H9 (cell line): ENCODE results near the gene MTHFD1. TPM values are rescaled to one million over a fixed set of nuclear protein-coding genes. Genes with fewer than 3 reads are reported as not detected.
A peak's percentile ranks its signal among the peaks of the same experiment; 100 is the strongest.

Experiments
- DNase-seq: peaks from one replicate; pipeline ENCODE4 v3.0.0-alpha.2; 2017
- H2AFZ ChIP-seq: one replicate; pipeline ENCODE4 v1.6.1; 2013; ENCODE audit warnings: mild to moderate bottlenecking, low read length, control low read depth, moderate library complexity
- H2AK5ac ChIP-seq: 2 replicates; pipeline ENCODE4 v1.6.1; 2013; ENCODE audit warnings: low read length, control low read depth, mixed read lengths; ENCODE audit not compliant: insufficient read length
- H2BK120ac ChIP-seq: one replicate; pipeline ENCODE4 v1.6.1; 2013; ENCODE audit warnings: low read depth, mild to moderate bottlenecking, low read length, control low read depth, inconsistent platforms; ENCODE audit not compliant: poor library complexity, severe bottlenecking
- H2BK12ac ChIP-seq: 2 replicates; pipeline ENCODE4 v1.6.1; 2013; ENCODE audit warnings: low read length, control low read depth, mixed read lengths, low read depth; ENCODE audit not compliant: insufficient read length
- H2BK15ac ChIP-seq: 2 replicates; pipeline ENCODE4 v1.6.1; 2013; ENCODE audit warnings: low read depth, low read length, control low read depth
- H2BK20ac ChIP-seq: one replicate; pipeline ENCODE4 v1.6.1; 2013; ENCODE audit warnings: low read depth, mild to moderate bottlenecking, low read length, control low read depth, inconsistent platforms; ENCODE audit not compliant: poor library complexity, severe bottlenecking
- H2BK5ac ChIP-seq: 2 replicates; pipeline ENCODE4 v1.6.1; 2013; ENCODE audit warnings: low read length, control low read depth, mixed read lengths; ENCODE audit not compliant: insufficient read length
- H3K14ac ChIP-seq: 2 replicates; pipeline ENCODE4 v1.6.1; 2013; ENCODE audit warnings: low read length, control low read depth; ENCODE audit not compliant: insufficient read depth
- H3K18ac ChIP-seq: 2 replicates; pipeline ENCODE4 v1.6.1; 2013; ENCODE audit warnings: low read depth, mild to moderate bottlenecking, mixed read lengths, low read length, control low read depth; ENCODE audit not compliant: insufficient read length
- H3K23ac ChIP-seq: 2 replicates; pipeline ENCODE4 v1.6.1; 2013; ENCODE audit warnings: low read length, control low read depth, mixed read lengths, low read depth; ENCODE audit not compliant: insufficient read length
- H3K23me2 ChIP-seq: 2 replicates; pipeline ENCODE4 v1.6.1; 2013; ENCODE audit warnings: low read depth, mild to moderate bottlenecking, mixed read lengths, low read length, control low read depth; ENCODE audit not compliant: insufficient read length, poor library complexity, severe bottlenecking
- H3K27ac ChIP-seq: 2 replicates; pipeline ENCODE4 v1.5.1; 2013; ENCODE audit warnings: low read length, control low read depth, mixed read lengths, low read depth; ENCODE audit not compliant: insufficient read length
- H3K27me3 ChIP-seq: 2 replicates; pipeline ENCODE4 v1.6.1; 2013; ENCODE audit warnings: low read length, control low read depth, inconsistent platforms; ENCODE audit not compliant: insufficient read depth
- H3K4ac ChIP-seq: 2 replicates; pipeline ENCODE4 v1.6.1; 2013; ENCODE audit warnings: low read depth, mild to moderate bottlenecking, control low read depth, inconsistent platforms, low read length, moderate library complexity
- H3K4me1 ChIP-seq: 2 replicates; pipeline ENCODE4 v1.6.1; 2013; ENCODE audit warnings: low read length, control low read depth, inconsistent platforms; ENCODE audit not compliant: insufficient read depth
- H3K4me2 ChIP-seq: 2 replicates; pipeline ENCODE4 v1.6.1; 2013; ENCODE audit warnings: low read length, control low read depth, mixed read lengths; ENCODE audit not compliant: insufficient read length, insufficient read depth
- H3K56ac ChIP-seq: 2 replicates; pipeline ENCODE4 v1.6.1; 2013; ENCODE audit warnings: low read depth, mild to moderate bottlenecking, mixed read lengths, low read length, control low read depth; ENCODE audit not compliant: insufficient read length
- H3K79me1 ChIP-seq: 2 replicates; pipeline ENCODE4 v1.6.1; 2013; ENCODE audit warnings: low read depth, mild to moderate bottlenecking, moderate library complexity, low read length, control low read depth, inconsistent platforms; ENCODE audit not compliant: insufficient read depth, poor library complexity, severe bottlenecking
- H3K79me2 ChIP-seq: 2 replicates; pipeline ENCODE4 v1.6.1; 2013; ENCODE audit warnings: low read length, control low read depth, inconsistent platforms; ENCODE audit not compliant: insufficient read depth
- H3K9ac ChIP-seq: 2 replicates; pipeline ENCODE4 v1.6.1; 2013; ENCODE audit warnings: low read length, control low read depth, mixed read lengths; ENCODE audit not compliant: insufficient read length; ENCODE audit errors: extremely low read depth
- H3K9me3 ChIP-seq: one replicate; pipeline ENCODE4 v1.6.1; 2013; ENCODE audit warnings: low read depth, low read length, inconsistent platforms; ENCODE audit not compliant: control insufficient read depth
- H3T11ph ChIP-seq: one replicate; pipeline ENCODE4 v1.6.1; 2013; ENCODE audit warnings: mild to moderate bottlenecking, low read length, control low read depth, inconsistent platforms
- H4K20me1 ChIP-seq: one replicate; pipeline ENCODE4 v1.6.1; 2013; ENCODE audit not compliant: control insufficient read depth, insufficient read length, insufficient read depth
- H4K5ac ChIP-seq: 2 replicates; pipeline ENCODE4 v1.6.1; 2013; ENCODE audit warnings: low read depth, mild to moderate bottlenecking, mixed read lengths, low read length, control low read depth; ENCODE audit not compliant: insufficient read length
- H4K8ac ChIP-seq: replicated peaks from 2 replicates; pipeline ENCODE4 v1.6.1; 2013; ENCODE audit warnings: low read length, control low read depth, mixed read lengths, low read depth; ENCODE audit not compliant: insufficient read length
- H4K91ac ChIP-seq: 2 replicates; pipeline ENCODE4 v1.6.1; 2013; ENCODE audit warnings: low read depth, mild to moderate bottlenecking, moderate library complexity, mixed read lengths, low read length, control low read depth; ENCODE audit not compliant: insufficient read length
- H3K27ac Mint-ChIP-seq, 3 experiments: 2 replicates in 2 of 3; 3 replicates in 1 of 3; pipeline ENCODE4 v1.8.0; 2020 to 2021; ENCODE audit warnings: mixed read lengths in 3 of 3, mild to moderate bottlenecking in 1 of 3, moderate library complexity in 1 of 3
- H3K27me3 Mint-ChIP-seq: 2 replicates; pipeline ENCODE4 v1.8.0; 2021; ENCODE audit warnings: low read depth, mild to moderate bottlenecking, moderate library complexity, mixed read lengths
- H3K36me3 Mint-ChIP-seq, 3 experiments: 2 replicates in 2 of 3; 3 replicates in 1 of 3; pipeline ENCODE4 v1.8.0; 2020 to 2021; ENCODE audit warnings: low read depth in 3 of 3, mixed read lengths in 3 of 3; ENCODE audit not compliant: insufficient read depth in 1 of 3
- H3K4me1 Mint-ChIP-seq, 2 experiments: 2 replicates each; pipeline ENCODE4 v1.8.0; 2020; ENCODE audit warnings: mixed read lengths in 2 of 2
- H3K4me3 Mint-ChIP-seq, 2 experiments: 2 replicates in 1 of 2; 3 replicates in 1 of 2; pipeline ENCODE4 v1.8.0; 2020 to 2021; ENCODE audit warnings: mild to moderate bottlenecking in 2 of 2, mixed read lengths in 2 of 2, moderate library complexity in 1 of 2
- H3K9me3 Mint-ChIP-seq, 2 experiments: 2 replicates in 1 of 2; 3 replicates in 1 of 2; pipeline ENCODE4 v1.8.0; 2020; ENCODE audit warnings: mild to moderate bottlenecking in 2 of 2, mixed read lengths in 2 of 2, moderate library complexity in 1 of 2
- CTCF ChIP-seq: fragments of 200-600 bp; sonication (generic); conservative IDR thresholded peaks from 3 replicates; pipeline ENCODE4 v1.8.0; 2021; ENCODE audit warnings: antibody characterized with exemption, mild to moderate bottlenecking
- WGBS: extraction: QIAGEN DNeasy Blood & Tissue Kit; methylation state at CpG from one replicate; pipeline ENCODE4 v1.1.7; 2013; ENCODE audit warnings: missing lambda C conversion rate, low lambda C conversion rate, mixed read lengths; ENCODE audit not compliant: insufficient read length; ENCODE audit errors: extremely low coverage; 5-methylcytosine and 5-hydroxymethylcytosine counted together
- total RNA-seq: library from RNA; stranded (reverse); gene quantifications from 2 replicates; pipeline ENCODE4 v1.2.1, GENCODE V29; 2021

The MTHFD1 gene
- total RNA-seq, 1 experiment from 2014 or later = 203 TPM

- Histone ChIP-seq H3K9ac (no peak overlapping the region), H3K23ac (no peak overlapping the region), H4K5ac (no peak overlapping the region), H4K91ac (no peak overlapping the region), H3K4me1 (no peaks in the 10 kb centered on the region), H3K9me3 (no peaks in the 10 kb centered on the region), H4K8ac (no peak overlapping the region), H3K23me2 (peaks cover 14% of the 10 kb centered on the region), H4K20me1 (no peaks in the 10 kb centered on the region), H2BK20ac (no peak overlapping the region), H3K4me2 (no peak overlapping the region), H3T11ph (no peak overlapping the region), H3K14ac (no peak overlapping the region), H3K79me1 (no peaks in the 10 kb centered on the region), H2BK5ac (no peak overlapping the region), H2AFZ (no peak overlapping the region), H3K79me2 (no peaks in the 10 kb centered on the region), H2AK5ac (no peak overlapping the region), H2BK120ac (no peak overlapping the region), H3K27ac (no peak overlapping the region), H2BK15ac (no peak overlapping the region), H2BK12ac (no peak overlapping the region), H3K18ac (no peak overlapping the region), H3K56ac (no peak overlapping the region), H3K4ac (no peak overlapping the region), H3K27me3 (no peaks in the 10 kb centered on the region)
- peaks cover 1% of the 10 kb centered on the region; the same call in 1 of the 2 replicates for H3K27me3 Mint-ChIP-seq
- TF ChIP-seq CTCF = no peak
- DNase-seq = no peak
- no CpG with 5 or more reads among the region's 3 CpGs for WGBS
- peaks cover 11 to 13% of the 10 kb centered on the region in 2 experiments for H3K4me1 Mint-ChIP-seq
- H3K27ac Mint-ChIP-seq = peak overlapping the region in 1 of 3 experiments; percentile 50; a peak in 1 of 7 replicates
- peaks cover 14 to 43% (median 18%) of the 10 kb centered on the region in 3 experiments; a peak in 6 of 7 replicates for H3K36me3 Mint-ChIP-seq
- H3K4me3 Mint-ChIP-seq = no peak overlapping the region
- H3K9me3 Mint-ChIP-seq = no peaks in the 10 kb centered on the region
Measured at GRCh38 chr14:64461221-64461620, 73.1 kb downstream of the MTHFD1 start.
